RWPE1 (cell line): ENCODE results near the gene TEKT4.
"Not testable (repeated sequence)": the region's sequence is repeated elsewhere in the genome, so short reads cannot be mapped to it uniquely, and the experiment has no call there.

ENCODE experiments used
- CTCF ChIA-PET: fragments of 350-600 bp; sonication (Branson Sonifier 250); formaldehyde crosslinking; extraction: SDS; loops from one replicate; lab custom pipeline; 2021; lab: Yijun Ruan, JAX
- POLR2A ChIA-PET: fragments of 400-600 bp; formaldehyde crosslinking; extraction: SDS; loops from one replicate; lab custom pipeline; 2020; ENCODE audit warnings: antibody characterized with exemption; ENCODE audit not compliant: low non-redundant PET; lab: Yijun Ruan, JAX
- DNase-seq: peaks from one replicate; pipeline ENCODE4 v3.0.0; 2012; ENCODE audit warnings: low spot score
- H3K27ac ChIP-seq: fragments of 450-650 bp; 2 replicates; pipeline ENCODE4 v1.5.1; 2017
- CTCF ChIP-seq: fragments of 450-650 bp; conservative IDR thresholded peaks from 2 replicates; pipeline ENCODE4 v1.5.1; 2017; ENCODE audit warnings: low read depth, mild to moderate bottlenecking

TEKT4 gene

GRCh38 chr2:94879314-94879981 is 8.2 kb downstream of the TEKT4 start:
- TF ChIP-seq CTCF = no peak
- no peak overlapping the region for H3K27ac ChIP-seq
- ChIA-PET POLR2A (no interaction called here), CTCF (interaction anchor here (1.1 to 1.5 kb wide), 2 partner anchors 77 to 78 kb away, joined by 3 to 4 read pairs; no protein-coding TSS in a partner anchor)
- DNase-seq = no peak

GRCh38 chr2:94879982-94880377 is 8.8 kb downstream of the TEKT4 start:
- ChIA-PET CTCF (no interaction called here), POLR2A (no interaction called here)
- DNase-seq = no peak
- no peak overlapping the region for H3K27ac ChIP-seq
- no peak for TF ChIP-seq CTCF

GRCh38 chr2:94880507-94880906 is 9.3 kb downstream of the TEKT4 start:
- POLR2A ChIA-PET = no interaction called here
- CTCF ChIA-PET = no interaction called here
- no peak overlapping the region for H3K27ac ChIP-seq
- TF ChIP-seq CTCF = no peak
- DNase-seq = no peak

- TF ChIP-seq CTCF = no peak
- no peak for DNase-seq
- ChIA-PET CTCF (no interaction called here), POLR2A (no interaction called here)
- no peak overlapping the region for H3K27ac ChIP-seq
Observed at GRCh38 chr2:94881070-94881469, 9.8 kb downstream of the TEKT4 start.

- ChIA-PET POLR2A (no interaction called here), CTCF (no interaction called here)
- TF ChIP-seq CTCF = no peak
- no peak overlapping the region for H3K27ac ChIP-seq
- DNase-seq = no peak
Observed at GRCh38 chr2:94890234-94890633, 19.0 kb downstream of the TEKT4 start.

- peak; percentile 57 for DNase-seq
- CTCF ChIA-PET = interaction anchor here (0.7 kb wide), 1 partner anchor 62 kb away, joined by 3 read pairs; no protein-coding TSS in a partner anchor
- H3K27ac ChIP-seq, POLR2A ChIA-PET: not testable (repeated sequence)
Observed at GRCh38 chr2:94895273-94895672, 24.0 kb downstream of the TEKT4 start.

GRCh38 chr2:94906976-94907375 is 35.7 kb downstream of the TEKT4 start:
- H3K27ac ChIP-seq, DNase-seq, POLR2A ChIA-PET, CTCF ChIA-PET: not testable (repeated sequence)
